NT2/D1 (cell line): ENCODE measurements around the gene CD46.

Experiments used
- DNase-seq: peaks from one replicate; pipeline ENCODE4 v3.0.0-alpha.2; 2011; ENCODE audit warnings: low read depth, low spot score
- H3K27me3 ChIP-seq: 2 replicates; pipeline ENCODE4 v1.6.0; 2011; ENCODE audit warnings: mild to moderate bottlenecking; ENCODE audit not compliant: insufficient read length, insufficient read depth
- H3K36me3 ChIP-seq: 2 replicates; pipeline ENCODE4 v1.6.1; 2011; ENCODE audit warnings: mild to moderate bottlenecking, low read length, mixed read lengths; ENCODE audit not compliant: insufficient read depth, insufficient read length
- H3K4me1 ChIP-seq: 2 replicates; pipeline ENCODE4 v1.5.1; 2011; ENCODE audit not compliant: insufficient read depth, insufficient read length
- H3K4me3 ChIP-seq: 2 replicates; pipeline ENCODE4 v1.5.1; 2011; ENCODE audit warnings: low read depth; ENCODE audit not compliant: insufficient read length
- H3K9ac ChIP-seq: 2 replicates; pipeline ENCODE4 v1.6.0; 2011; ENCODE audit warnings: low read depth; ENCODE audit not compliant: insufficient read length
- H3K9me3 ChIP-seq: 2 replicates; pipeline ENCODE4 v1.5.1; 2011; ENCODE audit warnings: mild to moderate bottlenecking, low read length; ENCODE audit not compliant: insufficient read depth
- SUZ12 ChIP-seq: IDR thresholded peaks from 2 replicates; pipeline ENCODE4 v1.6.1; 2011; ENCODE audit not compliant: insufficient read length, insufficient read depth; ENCODE audit errors: extremely low read depth
- YY1 ChIP-seq: IDR thresholded peaks from 2 replicates; pipeline ENCODE4 v1.6.1; 2011; ENCODE audit not compliant: insufficient read length, insufficient read depth
- ZNF274 ChIP-seq: IDR thresholded peaks from 2 replicates; pipeline ENCODE4 v1.6.1; 2011; ENCODE audit warnings: mild to moderate bottlenecking, low read depth, low read length

The CD46 gene

DNA sequence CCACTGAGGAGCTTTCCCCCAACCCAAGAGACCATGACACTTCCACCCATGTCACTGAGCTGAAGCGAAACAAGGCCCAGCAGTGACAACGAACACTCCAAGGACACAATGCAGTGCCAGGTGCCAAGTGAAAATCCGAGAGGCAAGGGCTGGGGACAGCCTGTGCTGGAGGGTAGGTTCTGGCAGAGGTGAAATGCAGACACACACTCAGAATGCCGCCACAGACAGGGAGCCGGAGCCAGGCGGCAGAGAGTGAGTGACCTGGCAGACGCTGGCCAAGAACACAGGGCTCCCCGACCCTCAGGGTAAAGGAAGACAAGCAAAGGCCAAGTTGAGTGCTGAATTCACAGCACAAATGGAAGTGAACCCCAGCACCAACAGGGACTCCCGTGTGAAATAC is 78.9 kb downstream of the CD46 start:
- no peak overlapping the region for H3K9ac ChIP-seq
- H3K4me3 ChIP-seq = no peak overlapping the region

DNA sequence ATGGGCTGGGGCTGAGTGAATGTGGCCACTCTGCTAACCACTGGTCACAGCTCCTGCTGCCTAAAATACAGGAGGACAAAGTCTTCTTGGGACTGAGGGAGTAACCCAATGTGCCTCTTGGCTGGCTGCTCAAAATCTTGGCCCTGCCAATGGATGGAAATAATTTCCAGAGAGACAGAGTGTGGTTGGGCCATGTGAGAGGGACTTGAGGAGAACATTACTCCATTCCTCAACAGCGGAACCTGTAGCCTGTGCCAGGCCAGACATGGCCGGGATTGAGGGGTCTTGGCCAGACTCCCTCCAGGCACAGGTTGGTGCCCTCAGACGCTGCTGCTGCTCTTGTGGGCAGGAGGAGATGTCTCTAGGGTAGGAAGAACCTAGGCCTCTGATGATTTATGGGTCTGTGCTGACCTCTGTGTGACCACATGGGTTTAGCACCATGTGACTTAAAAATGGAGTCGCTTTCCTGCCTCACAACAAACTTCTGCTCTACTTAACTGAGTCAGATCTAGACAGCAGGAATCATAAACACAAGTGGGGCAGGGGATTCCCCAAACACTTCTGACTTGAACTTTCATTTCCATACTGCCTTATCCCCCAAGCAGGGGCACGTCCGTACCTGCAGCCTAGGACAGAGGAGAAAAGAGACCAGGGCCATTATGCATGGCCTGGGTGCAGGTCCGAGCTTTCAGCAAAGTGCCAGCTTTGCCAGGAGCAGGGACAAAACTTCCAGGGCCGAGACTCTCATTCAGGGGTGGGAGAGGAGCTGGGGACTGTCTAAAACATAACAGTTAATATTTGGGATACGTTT is 79.9 kb downstream of the CD46 start:
- no peak for DNase-seq
- no peaks in the 10 kb centered on the region for H3K9me3 ChIP-seq
- H3K9ac ChIP-seq = no peak overlapping the region
- H3K27me3 ChIP-seq = no peaks in the 10 kb centered on the region
- H3K4me3 ChIP-seq = no peak overlapping the region
- TF ChIP-seq SUZ12 = no peak
- H3K4me1 ChIP-seq = no peaks in the 10 kb centered on the region
- H3K36me3 ChIP-seq = no peaks in the 10 kb centered on the region

More for the DNA sequence above, 78.9 kb downstream of the CD46 start:
- no peak for TF ChIP-seq ZNF274
- TF ChIP-seq SUZ12 = no peak
- TF ChIP-seq YY1 = no peak
- Histone ChIP-seq H3K4me1 (no peaks in the 10 kb centered on the region), H3K36me3 (no peaks in the 10 kb centered on the region), H3K9me3 (no peaks in the 10 kb centered on the region), H3K27me3 (no peaks in the 10 kb centered on the region)
- no peak for DNase-seq

DNA sequence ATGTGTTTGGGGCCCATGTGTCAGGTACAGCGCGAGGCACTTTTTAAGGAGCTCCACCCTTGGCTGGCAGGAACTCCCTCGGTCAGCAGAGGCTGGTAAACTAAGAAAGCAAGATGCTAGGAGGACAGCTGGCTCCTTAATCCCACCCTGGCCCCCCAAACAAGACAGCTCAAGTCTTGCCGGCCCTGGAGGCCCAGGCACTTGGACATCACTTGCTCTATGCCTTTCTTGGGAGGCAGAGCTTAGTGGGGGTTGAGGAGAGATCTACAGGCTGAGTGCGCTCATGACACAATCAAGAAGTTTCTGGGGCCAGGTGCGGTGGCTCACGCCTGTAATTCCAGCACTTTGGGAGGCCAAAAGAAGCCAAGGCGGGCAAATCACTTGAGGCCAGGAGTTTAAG is 80.9 kb downstream of the CD46 start:
- TF ChIP-seq YY1 (no peak), SUZ12 (no peak), ZNF274 (no peak)
- no peaks in the 10 kb centered on the region for H3K9me3 ChIP-seq
- H3K27me3 ChIP-seq = no peaks in the 10 kb centered on the region
- no peak for DNase-seq
- no peaks in the 10 kb centered on the region for H3K4me1 ChIP-seq
- H3K4me3 ChIP-seq = no peak overlapping the region
- no peaks in the 10 kb centered on the region for H3K36me3 ChIP-seq
- no peak overlapping the region for H3K9ac ChIP-seq

DNA sequence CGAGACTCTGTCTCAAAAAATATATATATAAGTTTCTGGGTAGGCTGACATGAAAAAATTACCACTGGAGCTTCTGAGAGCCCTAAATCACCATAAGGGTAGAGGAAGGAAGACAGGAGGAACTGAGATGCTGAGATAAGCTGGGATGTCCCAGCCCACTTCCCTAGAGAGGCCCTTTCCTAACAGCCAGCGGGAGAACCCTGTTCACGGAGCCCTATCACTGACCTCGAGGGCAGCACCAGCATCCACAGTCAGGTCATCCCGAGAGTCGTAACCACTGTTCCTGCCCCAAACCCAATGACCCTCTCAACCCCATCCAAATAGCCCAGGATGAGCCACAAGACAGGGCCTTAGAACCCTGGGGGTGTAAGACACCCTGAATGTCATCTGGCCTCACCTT is 81.5 kb downstream of the CD46 start:
- no peak for DNase-seq
- Histone ChIP-seq H3K9me3 (no peaks in the 10 kb centered on the region), H3K4me3 (no peak overlapping the region), H3K9ac (no peak overlapping the region), H3K27me3 (no peaks in the 10 kb centered on the region), H3K4me1 (no peaks in the 10 kb centered on the region), H3K36me3 (no peaks in the 10 kb centered on the region)
- TF ChIP-seq ZNF274 (no peak), YY1 (no peak), SUZ12 (no peak)

DNA sequence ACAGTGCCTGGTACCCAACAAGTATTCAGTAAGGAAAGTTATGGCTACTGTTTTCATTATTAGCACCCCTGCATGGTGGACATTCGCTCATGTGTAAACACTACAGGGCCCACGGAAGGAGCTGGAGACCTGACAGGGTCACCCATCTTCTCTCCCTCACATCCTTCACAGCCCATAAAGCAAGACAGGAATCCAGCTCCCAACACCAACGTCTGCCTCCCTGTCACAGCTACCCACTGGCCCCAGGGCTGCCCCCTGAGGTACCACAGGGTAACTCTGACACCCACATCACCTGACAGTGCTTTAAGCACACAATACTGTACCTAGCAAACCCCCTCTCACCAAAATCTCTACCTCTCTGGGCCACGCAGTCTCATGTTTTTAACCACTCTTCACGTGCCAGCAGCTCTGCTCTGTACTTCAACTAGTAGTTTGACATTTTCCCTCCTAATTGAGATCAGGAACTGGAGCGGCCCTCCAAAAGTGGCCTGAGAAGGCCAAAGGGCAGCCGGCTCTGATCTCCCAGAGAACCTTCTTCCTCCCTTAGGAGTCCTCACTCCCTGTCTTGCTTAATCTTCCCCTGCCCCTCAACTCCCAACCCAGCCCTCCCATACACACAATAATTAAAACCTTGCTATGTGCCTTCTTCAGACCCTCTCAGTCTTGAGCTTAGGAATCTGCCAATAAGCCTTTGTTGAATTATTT is 82.3 kb downstream of the CD46 start:
- H3K27me3 ChIP-seq = no peaks in the 10 kb centered on the region
- H3K36me3 ChIP-seq = no peaks in the 10 kb centered on the region
- no peak overlapping the region for H3K4me3 ChIP-seq
- no peak overlapping the region for H3K9ac ChIP-seq
- H3K9me3 ChIP-seq = no peaks in the 10 kb centered on the region
- no peaks in the 10 kb centered on the region for H3K4me1 ChIP-seq
- DNase-seq = no peak
- TF ChIP-seq SUZ12 (no peak), YY1 (no peak), ZNF274 (no peak)

DNA sequence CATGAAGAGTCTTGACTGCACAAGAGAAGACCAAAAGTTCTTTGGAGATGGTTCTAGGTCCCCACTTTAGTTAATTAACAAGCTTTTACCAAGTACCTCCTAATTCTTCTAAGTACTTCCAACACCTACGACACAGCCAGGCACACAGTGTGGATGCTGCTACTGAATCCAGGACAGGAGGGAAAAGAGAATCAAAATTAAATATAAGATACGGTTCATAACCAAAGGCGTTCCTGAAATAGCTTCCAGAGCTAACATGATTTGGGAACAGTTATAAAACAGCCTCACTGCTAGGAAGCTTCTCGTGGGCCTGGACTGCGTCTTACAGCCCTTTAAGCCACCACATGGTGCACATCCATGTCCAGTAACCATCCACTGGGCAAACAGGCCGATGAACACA is 84.1 kb downstream of the CD46 start:
- Histone ChIP-seq H3K36me3 (no peaks in the 10 kb centered on the region), H3K4me1 (no peaks in the 10 kb centered on the region), H3K9ac (no peak overlapping the region), H3K9me3 (no peaks in the 10 kb centered on the region), H3K27me3 (no peaks in the 10 kb centered on the region), H3K4me3 (no peak overlapping the region)
- DNase-seq = no peak
- no peak for TF ChIP-seq SUZ12
- no peak for TF ChIP-seq ZNF274
- TF ChIP-seq YY1 = no peak

DNA sequence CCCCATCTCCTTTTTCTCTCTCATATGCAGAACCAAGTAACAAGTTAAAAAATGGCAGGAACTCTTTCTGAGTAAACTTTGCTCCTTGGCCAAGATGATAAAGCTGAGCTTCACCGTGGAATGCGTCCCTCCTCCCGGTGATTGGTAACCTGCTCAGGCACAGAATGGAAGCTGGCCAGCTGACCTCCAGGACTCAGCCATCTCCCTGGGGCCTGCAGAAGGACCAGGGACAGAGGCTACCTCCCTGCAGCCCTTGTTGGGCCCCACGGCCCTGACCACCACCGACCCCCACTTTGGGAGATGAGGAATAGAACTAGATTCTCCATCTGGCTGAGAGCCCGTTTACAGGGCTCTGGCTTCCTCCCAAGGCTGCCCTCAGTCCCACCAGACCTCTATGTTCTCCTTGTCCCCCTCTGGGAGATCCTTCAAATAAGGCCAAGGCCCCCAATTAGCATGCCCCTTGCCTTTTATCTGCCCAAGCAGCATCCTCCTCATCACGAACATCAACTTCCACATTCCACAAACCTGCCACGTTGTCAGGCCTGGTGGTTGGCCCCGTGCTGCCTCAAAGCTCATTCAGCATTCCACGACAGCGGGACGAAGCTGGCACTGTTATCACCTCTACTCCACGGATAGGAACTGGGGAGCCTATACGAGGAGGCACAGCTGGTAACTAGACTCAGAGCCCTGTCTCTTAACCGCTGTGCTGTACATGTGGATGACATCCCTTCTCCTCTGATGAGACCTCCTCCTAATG is 84.9 kb downstream of the CD46 start:
- DNase-seq = no peak
- Histone ChIP-seq H3K27me3 (no peaks in the 10 kb centered on the region), H3K9ac (no peak overlapping the region), H3K9me3 (no peaks in the 10 kb centered on the region), H3K4me1 (no peaks in the 10 kb centered on the region), H3K4me3 (no peak overlapping the region), H3K36me3 (no peaks in the 10 kb centered on the region)
- no peak for TF ChIP-seq YY1
- TF ChIP-seq SUZ12 = no peak
- TF ChIP-seq ZNF274 = no peak
